Measurements from ENCODE around the gene BSND.
"Not testable (repeated sequence)": the region's sequence is repeated elsewhere in the genome, so short reads cannot be mapped to it uniquely, and the experiment has no call there.

Gene BSND

GRCh38 chr1:55015731-55016620 is 17.2 kb downstream of the BSND start:
- Histone ChIP-seq H3K4me1 (ENCODE audit: control insufficient read depth, insufficient read depth, low read length) (no peaks in the 10 kb centered on the region), H3K27ac (ENCODE audit: insufficient read depth, low read depth, low read length, poor library complexity, severe bottlenecking) (no peak overlapping the region), H3K36me3 (ENCODE audit: control insufficient read depth, insufficient read depth, low read length) (no peaks in the 10 kb centered on the region), H3K9me3 (ENCODE audit: control insufficient read depth, low read length) (no peaks in the 10 kb centered on the region), H3K4me3 (ENCODE audit: insufficient read depth, low read depth, low read length) (no peak overlapping the region), H3K27me3 (ENCODE audit: control insufficient read depth, insufficient read depth, low read length, poor library complexity, severe bottlenecking) (no peaks in the 10 kb centered on the region)
- WGBS, 2 experiments, result 87% methylated on average over 12 of the region's 12 CpGs

DNA sequence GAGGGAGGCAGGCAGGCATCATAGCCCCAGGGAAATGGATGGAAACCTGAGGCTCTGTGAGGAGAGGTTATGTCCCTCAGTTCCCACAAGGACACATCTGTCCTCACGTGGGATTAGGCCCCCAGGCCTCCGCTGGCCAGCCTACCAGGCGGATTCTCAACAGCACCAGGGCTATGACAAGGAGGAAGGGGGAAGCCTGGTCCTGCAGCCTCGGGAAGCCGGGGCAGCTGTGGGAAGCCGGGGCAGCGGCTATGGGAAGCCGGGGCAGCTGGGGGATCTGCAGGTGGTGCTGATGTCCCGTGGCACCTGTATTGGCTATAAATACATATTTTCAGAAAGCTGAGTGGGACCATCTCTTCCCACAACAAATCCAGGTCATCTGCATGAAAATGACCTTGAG is 19.7 kb downstream of the BSND start:
- H3K27me3 ChIP-seq (ENCODE audit: control insufficient read depth, insufficient read depth, low read length, poor library complexity, severe bottlenecking), result no peaks in the 10 kb centered on the region
- WGBS, 2 experiments, result 89 to 91% methylated on average over 9 of the region's 9 CpGs
- no peaks in the 10 kb centered on the region for H3K36me3 ChIP-seq (ENCODE audit: control insufficient read depth, insufficient read depth, low read length)

DNA sequence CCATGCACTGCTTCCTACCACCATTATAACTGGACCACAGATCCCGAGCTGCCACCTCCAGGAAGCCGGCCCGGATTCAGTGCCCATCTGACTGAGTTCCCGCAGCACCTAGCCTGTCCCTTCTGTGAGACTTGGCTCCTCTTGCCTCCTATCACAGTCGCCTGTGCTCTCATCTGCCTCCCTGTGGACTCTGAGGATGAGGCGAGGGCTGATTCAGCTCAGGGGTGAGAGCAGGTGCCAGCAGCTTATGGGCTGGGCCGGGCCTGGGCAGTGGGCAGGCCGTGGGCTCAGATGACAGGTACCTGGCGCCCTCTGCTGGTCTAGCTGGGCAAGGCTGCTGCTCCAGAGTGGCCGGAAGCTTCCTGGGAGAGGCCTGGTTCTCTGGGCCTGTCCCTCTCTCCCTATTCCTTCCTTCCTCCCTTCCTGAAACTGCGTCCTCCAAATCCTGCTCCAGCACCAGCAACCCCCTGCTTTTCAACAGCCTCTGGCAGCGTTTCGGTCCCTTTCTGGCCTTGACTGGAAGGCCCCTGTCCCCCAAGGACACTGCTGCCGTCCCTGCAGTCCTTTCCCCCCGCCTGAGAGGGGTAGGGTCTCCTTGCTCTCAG is 23.3 kb downstream of the BSND start:
- no peak overlapping the region for H3K27ac ChIP-seq (ENCODE audit: insufficient read depth, low read depth, low read length, poor library complexity, severe bottlenecking)
- H3K9me3 ChIP-seq (ENCODE audit: control insufficient read depth, low read length), result no peaks in the 10 kb centered on the region
- no peaks in the 10 kb centered on the region for H3K4me1 ChIP-seq (ENCODE audit: control insufficient read depth, insufficient read depth, low read length)
- H3K4me3 ChIP-seq (ENCODE audit: insufficient read depth, low read depth, low read length), result no peak overlapping the region
- 38% methylated on average over 15 of the region's 15 CpGs for WGBS, 2 experiments
- H3K27me3 ChIP-seq (ENCODE audit: control insufficient read depth, insufficient read depth, low read length, poor library complexity, severe bottlenecking), result no peaks in the 10 kb centered on the region
- no peaks in the 10 kb centered on the region for H3K36me3 ChIP-seq (ENCODE audit: control insufficient read depth, insufficient read depth, low read length)

More for the DNA sequence above, 19.7 kb downstream of the BSND start:
- no peak overlapping the region for H3K27ac ChIP-seq (ENCODE audit: insufficient read depth, low read depth, low read length, poor library complexity, severe bottlenecking)
- H3K4me1 ChIP-seq (ENCODE audit: control insufficient read depth, insufficient read depth, low read length), result no peaks in the 10 kb centered on the region
- no peak overlapping the region for H3K4me3 ChIP-seq (ENCODE audit: insufficient read depth, low read depth, low read length)
- no peaks in the 10 kb centered on the region for H3K9me3 ChIP-seq (ENCODE audit: control insufficient read depth, low read length)

GRCh38 chr1:55024163-55024562 is 25.4 kb downstream of the BSND start:
- WGBS, 2 experiments, result 56 to 61% methylated on average over 9 of the region's 10 CpGs
- not testable (repeated sequence) for H3K4me3 ChIP-seq (ENCODE audit: insufficient read depth, low read depth, low read length); H3K4me1 ChIP-seq (ENCODE audit: control insufficient read depth, insufficient read depth, low read length); H3K27ac ChIP-seq (ENCODE audit: insufficient read depth, low read depth, low read length, poor library complexity, severe bottlenecking); H3K36me3 ChIP-seq (ENCODE audit: control insufficient read depth, insufficient read depth, low read length); H3K9me3 ChIP-seq (ENCODE audit: control insufficient read depth, low read length); H3K27me3 ChIP-seq (ENCODE audit: control insufficient read depth, insufficient read depth, low read length, poor library complexity, severe bottlenecking)

- H3K4me3 ChIP-seq (ENCODE audit: insufficient read depth, low read depth, low read length); H3K9me3 ChIP-seq (ENCODE audit: control insufficient read depth, low read length); H3K27me3 ChIP-seq (ENCODE audit: control insufficient read depth, insufficient read depth, low read length, poor library complexity, severe bottlenecking); H3K36me3 ChIP-seq (ENCODE audit: control insufficient read depth, insufficient read depth, low read length); H3K27ac ChIP-seq (ENCODE audit: insufficient read depth, low read depth, low read length, poor library complexity, severe bottlenecking); H3K4me1 ChIP-seq (ENCODE audit: control insufficient read depth, insufficient read depth, low read length): not testable (repeated sequence)
- 88 to 89% methylated on average over 2 to 3 of the region's 3 CpGs for WGBS, 2 experiments
Measured at GRCh38 chr1:55026682-55027081, 27.9 kb downstream of the BSND start.

GRCh38 chr1:55031098-55031497 is 32.4 kb downstream of the BSND start:
- not testable (repeated sequence) for H3K4me1 ChIP-seq (ENCODE audit: control insufficient read depth, insufficient read depth, low read length); H3K27ac ChIP-seq (ENCODE audit: insufficient read depth, low read depth, low read length, poor library complexity, severe bottlenecking); H3K36me3 ChIP-seq (ENCODE audit: control insufficient read depth, insufficient read depth, low read length); H3K4me3 ChIP-seq (ENCODE audit: insufficient read depth, low read depth, low read length); H3K9me3 ChIP-seq (ENCODE audit: control insufficient read depth, low read length); H3K27me3 ChIP-seq (ENCODE audit: control insufficient read depth, insufficient read depth, low read length, poor library complexity, severe bottlenecking)
- WGBS, 2 experiments, result 93 to 98% methylated on average over 5 of the region's 5 CpGs

DNA sequence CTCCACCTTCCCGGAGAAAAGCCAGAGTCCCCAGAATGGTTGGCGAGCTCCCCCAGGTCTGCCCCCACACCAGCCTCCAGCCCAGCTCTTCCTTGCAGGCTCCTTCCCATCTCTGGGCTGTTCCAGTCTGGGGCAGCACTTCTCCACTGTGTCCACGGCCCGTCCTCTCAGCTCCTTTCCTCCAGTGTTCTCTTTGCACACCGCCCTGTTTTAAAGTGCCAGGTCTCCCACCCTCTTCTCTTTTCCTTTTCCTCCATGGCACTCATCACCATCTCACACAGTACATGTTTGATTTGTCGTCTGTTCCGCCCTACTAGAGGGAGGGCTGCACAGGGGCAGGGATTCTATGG is 34.5 kb downstream of the BSND start:
- Histone ChIP-seq H3K36me3 (ENCODE audit: control insufficient read depth, insufficient read depth, low read length) (no peaks in the 10 kb centered on the region), H3K4me1 (ENCODE audit: control insufficient read depth, insufficient read depth, low read length) (no peaks in the 10 kb centered on the region), H3K27ac (ENCODE audit: insufficient read depth, low read depth, low read length, poor library complexity, severe bottlenecking) (no peak overlapping the region), H3K4me3 (ENCODE audit: insufficient read depth, low read depth, low read length) (no peak overlapping the region), H3K9me3 (ENCODE audit: control insufficient read depth, low read length) (no peaks in the 10 kb centered on the region), H3K27me3 (ENCODE audit: control insufficient read depth, insufficient read depth, low read length, poor library complexity, severe bottlenecking) (peaks cover 12% of the 10 kb centered on the region)
- WGBS, 2 experiments, result 81 to 83% methylated on average over 7 of the region's 7 CpGs

- H3K36me3 ChIP-seq (ENCODE audit: control insufficient read depth, insufficient read depth, low read length), result no peaks in the 10 kb centered on the region
- no peak overlapping the region for H3K4me3 ChIP-seq (ENCODE audit: insufficient read depth, low read depth, low read length)
- H3K9me3 ChIP-seq (ENCODE audit: control insufficient read depth, low read length), result no peaks in the 10 kb centered on the region
- peaks cover 25% of the 10 kb centered on the region for H3K27me3 ChIP-seq (ENCODE audit: control insufficient read depth, insufficient read depth, low read length, poor library complexity, severe bottlenecking)
- no peaks in the 10 kb centered on the region for H3K4me1 ChIP-seq (ENCODE audit: control insufficient read depth, insufficient read depth, low read length)
- no peak overlapping the region for H3K27ac ChIP-seq (ENCODE audit: insufficient read depth, low read depth, low read length, poor library complexity, severe bottlenecking)
- 91% methylated on average over 6 of the region's 6 CpGs for WGBS, 2 experiments
Measured at GRCh38 chr1:55034476-55035133, 35.9 kb downstream of the BSND start.

- Histone ChIP-seq H3K4me1 (ENCODE audit: control insufficient read depth, insufficient read depth, low read length) (no peaks in the 10 kb centered on the region), H3K27me3 (ENCODE audit: control insufficient read depth, insufficient read depth, low read length, poor library complexity, severe bottlenecking) (peaks cover 38% of the 10 kb centered on the region), H3K36me3 (ENCODE audit: control insufficient read depth, insufficient read depth, low read length) (no peaks in the 10 kb centered on the region), H3K4me3 (ENCODE audit: insufficient read depth, low read depth, low read length) (no peak overlapping the region), H3K27ac (ENCODE audit: insufficient read depth, low read depth, low read length, poor library complexity, severe bottlenecking) (no peak overlapping the region), H3K9me3 (ENCODE audit: control insufficient read depth, low read length) (no peaks in the 10 kb centered on the region)
- WGBS, 2 experiments, result 83 to 93% methylated on average over 4 of the region's 4 CpGs
Measured at GRCh38 chr1:55035904-55036303, 37.2 kb downstream of the BSND start.

- H3K4me1 ChIP-seq (ENCODE audit: control insufficient read depth, insufficient read depth, low read length), result no peaks in the 10 kb centered on the region
- 87 to 90% methylated on average over 8 of the region's 8 CpGs for WGBS, 2 experiments
- H3K27ac ChIP-seq (ENCODE audit: insufficient read depth, low read depth, low read length, poor library complexity, severe bottlenecking), result no peak overlapping the region
- no peaks in the 10 kb centered on the region for H3K36me3 ChIP-seq (ENCODE audit: control insufficient read depth, insufficient read depth, low read length)
- no peak overlapping the region for H3K4me3 ChIP-seq (ENCODE audit: insufficient read depth, low read depth, low read length)
- H3K27me3 ChIP-seq (ENCODE audit: control insufficient read depth, insufficient read depth, low read length, poor library complexity, severe bottlenecking), result peaks cover 47% of the 10 kb centered on the region
- no peaks in the 10 kb centered on the region for H3K9me3 ChIP-seq (ENCODE audit: control insufficient read depth, low read length)
Measured at GRCh38 chr1:55037733-55038551, 39.2 kb downstream of the BSND start.
